Epithelial cell of proximal tubule (primary cell): ENCODE measurements around the gene CDRT15L2. TPM values are rescaled to one million over a fixed set of nuclear protein-coding genes. Genes with fewer than 3 reads are reported as not detected.
A peak's percentile ranks its signal among the peaks of the same experiment; 100 is the strongest.
"Not testable (repeated sequence)": the region's sequence is repeated elsewhere in the genome, so short reads cannot be mapped to it uniquely, and the experiment has no call there.

ENCODE experiments used
- DNase-seq: peaks from one replicate; pipeline ENCODE4 v3.0.0-alpha.2; 2011; ENCODE audit warnings: low read depth
- H3K4me3 ChIP-seq: 2 replicates; pipeline ENCODE4 v1.5.1; 2011; ENCODE audit warnings: low read depth, mild to moderate bottlenecking, low read length
- total RNA-seq: library from RNA; depleted of rRNA; stranded (reverse); fragments of >200 nt; gene quantifications from 2 replicates; pipeline ENCODE4 v1.2.3, GENCODE V29; 2015

The CDRT15L2 gene
- not detected in 2 replicates for total RNA-seq

GRCh38 chr17:20579424-20579823 lies at the start of gene CDRT15L2:
TSS of gene CDRT15L2 (plus strand) at chr17:20579724. CDS start at chr17:20579744, 20 bp downstream.
- H3K4me3 ChIP-seq, DNase-seq: not testable (repeated sequence)

- not testable (repeated sequence) for DNase-seq, H3K4me3 ChIP-seq
These were observed 49.4 kb upstream of the CDRT15L2 start for GRCh38 chr17:20530104-20530503.

- peak overlapping the region; percentile 30 for H3K4me3 ChIP-seq
- not testable (repeated sequence) for DNase-seq
These were observed 46.9 kb upstream of the CDRT15L2 start for GRCh38 chr17:20532544-20533090.

- not testable (repeated sequence) for DNase-seq
- H3K4me3 ChIP-seq = peak overlapping the region; percentile 30
These were observed 46.3 kb upstream of the CDRT15L2 start for GRCh38 chr17:20533206-20533605.

- H3K4me3 ChIP-seq, DNase-seq: not testable (repeated sequence)
These were observed 44.6 kb upstream of the CDRT15L2 start for GRCh38 chr17:20534711-20535550.

DNA sequence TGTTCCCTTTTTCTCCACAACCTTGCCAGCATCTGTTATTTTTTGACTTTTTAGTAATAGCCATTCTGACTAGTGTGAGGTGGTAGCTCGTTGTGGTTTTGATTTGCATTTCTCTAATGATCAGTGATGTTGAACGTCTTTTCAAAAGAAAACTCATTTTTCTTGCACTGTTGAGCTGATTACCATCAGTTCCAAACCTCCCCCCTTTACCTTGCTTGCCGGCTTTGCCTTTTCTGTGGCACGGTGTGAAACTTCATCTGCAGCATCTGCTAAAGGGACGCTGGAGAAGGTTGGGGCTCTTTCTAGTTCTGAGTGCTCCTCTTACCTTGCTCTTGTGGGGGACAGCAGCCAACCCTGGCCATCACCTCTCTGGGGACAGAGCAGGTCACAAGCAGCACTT lies 39.1 kb upstream of the CDRT15L2 start:
- DNase-seq = not testable (repeated sequence)

GRCh38 chr17:20540865-20541264 lies 38.7 kb upstream of the CDRT15L2 start:
- not testable (repeated sequence) for H3K4me3 ChIP-seq, DNase-seq

More for the DNA sequence above, 39.1 kb upstream of the CDRT15L2 start:
- H3K4me3 ChIP-seq = not testable (repeated sequence)

DNA sequence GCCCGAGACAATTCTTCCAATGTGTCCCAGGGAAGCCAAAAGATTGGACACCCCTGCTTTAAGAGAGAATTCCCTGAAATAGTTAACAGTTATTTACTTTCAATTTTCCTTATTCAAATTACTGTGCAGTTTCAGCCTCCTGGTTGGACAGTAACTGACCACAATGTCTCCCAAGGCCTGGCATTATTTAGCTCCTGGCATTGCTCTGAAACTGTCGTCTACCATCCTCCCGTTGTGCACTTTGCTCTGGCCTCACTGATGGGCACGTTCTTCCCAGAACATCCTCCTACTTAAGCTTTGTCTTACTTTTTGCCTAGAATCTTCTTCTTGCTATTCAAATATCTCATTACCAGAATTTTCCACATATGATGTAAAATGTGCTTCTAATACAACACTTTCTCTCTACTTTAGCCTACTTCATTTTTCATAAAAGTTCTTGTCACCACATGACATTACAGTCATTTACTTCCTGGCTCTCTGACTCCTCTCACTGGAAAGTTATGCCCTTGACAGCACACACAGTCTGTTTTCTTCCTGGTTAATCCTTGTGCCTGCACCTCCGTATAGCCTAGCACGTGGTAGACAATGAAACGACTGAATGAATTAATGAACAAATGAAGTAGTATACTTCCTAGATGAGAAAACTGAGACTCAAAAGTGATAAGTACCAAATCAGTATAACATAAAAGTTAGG lies 37.5 kb upstream of the CDRT15L2 start:
- not testable (repeated sequence) for DNase-seq, H3K4me3 ChIP-seq

- not testable (repeated sequence) for DNase-seq, H3K4me3 ChIP-seq
These were observed 31.6 kb upstream of the CDRT15L2 start for GRCh38 chr17:20547923-20548322.

GRCh38 chr17:20552920-20553319 lies 26.6 kb upstream of the CDRT15L2 start:
- not testable (repeated sequence) for H3K4me3 ChIP-seq

DNA sequence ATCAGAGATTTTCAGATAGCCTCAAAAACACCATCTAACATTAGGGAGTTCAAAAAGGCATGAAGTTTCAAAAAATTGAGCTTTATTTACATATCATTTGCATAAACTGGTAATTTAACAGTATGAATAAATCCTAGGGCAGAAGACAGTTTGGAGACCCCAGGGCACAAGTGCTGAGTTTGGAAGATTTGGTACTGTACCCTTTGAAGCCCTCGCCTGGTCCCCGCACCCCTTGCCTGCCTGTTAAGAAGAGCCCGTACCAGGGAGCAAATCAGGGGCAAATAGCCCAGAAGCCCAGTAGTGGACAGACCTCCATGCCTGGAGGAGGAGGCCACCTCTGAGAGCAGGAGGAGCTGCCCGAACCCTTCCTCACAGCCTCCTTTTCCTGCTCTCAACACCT lies 24.8 kb upstream of the CDRT15L2 start:
- not testable (repeated sequence) for DNase-seq, H3K4me3 ChIP-seq

More at GRCh38 chr17:20552920-20553319, 26.6 kb upstream of the CDRT15L2 start:
- not testable (repeated sequence) for DNase-seq

DNA sequence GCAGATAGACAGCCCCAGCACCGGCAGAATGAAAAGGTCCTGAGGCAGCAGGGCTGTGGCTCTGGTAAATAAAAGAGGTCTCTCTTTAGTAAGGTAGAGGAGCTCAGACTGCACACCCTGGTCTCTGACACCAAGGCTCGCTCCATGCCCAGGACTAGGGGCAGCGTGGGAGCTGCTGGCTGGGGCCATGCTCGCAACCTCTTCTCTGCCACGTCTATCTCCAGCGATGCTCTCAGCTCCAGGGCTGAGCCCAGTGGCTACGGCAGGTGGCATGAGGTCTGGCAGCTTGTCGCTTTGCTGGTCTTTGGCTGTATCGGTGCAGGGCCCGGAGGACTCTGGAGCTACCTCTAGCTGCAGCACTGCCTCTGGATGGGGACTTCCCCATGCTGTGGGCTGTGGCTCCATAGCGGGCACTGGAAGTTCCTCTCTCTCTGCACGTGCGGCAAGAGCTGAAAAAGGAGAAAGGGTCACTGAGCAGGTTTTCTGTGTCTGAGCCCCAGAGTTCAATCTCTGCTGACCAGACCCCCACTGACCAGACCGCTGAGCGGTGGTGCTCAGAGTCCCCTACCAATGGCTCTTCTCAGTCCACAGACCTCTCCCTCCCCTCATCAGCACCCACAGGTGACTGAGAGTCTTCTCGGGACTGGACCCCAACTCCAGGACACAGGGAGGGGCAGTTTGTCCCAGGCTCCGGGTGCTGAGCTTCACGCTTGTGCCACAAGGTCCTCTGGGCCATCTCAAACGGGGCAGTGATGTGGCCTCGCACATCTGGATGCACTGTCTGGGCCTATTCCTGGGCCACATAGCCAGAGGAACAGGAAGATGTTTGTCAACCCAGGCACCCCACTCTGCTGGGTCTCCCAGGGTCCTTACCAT lies 24.2 kb upstream of the CDRT15L2 start:
- not testable (repeated sequence) for H3K4me3 ChIP-seq, DNase-seq

- H3K4me3 ChIP-seq, DNase-seq: not testable (repeated sequence)
These were observed 21.4 kb upstream of the CDRT15L2 start for GRCh38 chr17:20558096-20558495.

- not testable (repeated sequence) for H3K4me3 ChIP-seq, DNase-seq
These were observed 20.5 kb upstream of the CDRT15L2 start for GRCh38 chr17:20559018-20559417.
